ENCODE data around the gene RIC8A.
"Not testable (repeated sequence)": the region's sequence is repeated elsewhere in the genome, so short reads cannot be mapped to it uniquely, and the experiment has no call there.

Gene RIC8A

GRCh38 chr11:207208-207862 lies at the start of gene RIC8A, which contains the start of gene BET1L:
Gene RIC8A (plus strand): TSS chr11:207708. CDS start chr11:208855, 1,147 bp downstream.
Gene BET1L (minus strand): TSS chr11:207399. CDS start chr11:207321, 78 bp downstream.
- peak; percentile 96 for DNase-seq (ENCODE audit: low read depth)

GRCh38 chr11:180242-180641 lies 27.3 kb upstream of the RIC8A start:
- not testable (repeated sequence) for DNase-seq (ENCODE audit: low read depth)

GRCh38 chr11:189200-189783 lies 18.2 kb upstream of the RIC8A start:
- DNase-seq (ENCODE audit: low read depth), result not testable (repeated sequence)

GRCh38 chr11:189843-190311 lies 17.6 kb upstream of the RIC8A start:
- not testable (repeated sequence) for DNase-seq (ENCODE audit: low read depth)

GRCh38 chr11:190546-190945 lies 17.0 kb upstream of the RIC8A start:
- not testable (repeated sequence) for DNase-seq (ENCODE audit: low read depth)

GRCh38 chr11:191490-192478 lies 15.7 kb upstream of the RIC8A start:
- not testable (repeated sequence) for DNase-seq (ENCODE audit: low read depth)

GRCh38 chr11:192674-193128 lies 14.8 kb upstream of the RIC8A start, which contains the start of gene SCGB1C1:
Gene SCGB1C1 (plus strand): TSS chr11:193078. CDS start chr11:193100, 22 bp downstream.
- DNase-seq (ENCODE audit: low read depth), result not testable (repeated sequence)

GRCh38 chr11:193481-193880 lies 14.0 kb upstream of the RIC8A start:
- not testable (repeated sequence) for DNase-seq (ENCODE audit: low read depth)

- DNase-seq (ENCODE audit: low read depth), result no peak
Observed at GRCh38 chr11:196786-197731, 10.4 kb upstream of the RIC8A start.

GRCh38 chr11:197741-198235 lies 9.7 kb upstream of the RIC8A start:
- no peak for DNase-seq (ENCODE audit: low read depth)

- no peak for DNase-seq (ENCODE audit: low read depth)
Observed at GRCh38 chr11:198236-198806, 9.2 kb upstream of the RIC8A start.

GRCh38 chr11:199004-199581 lies 8.4 kb upstream of the RIC8A start:
- no peak for DNase-seq (ENCODE audit: low read depth)

GRCh38 chr11:199782-200181 lies 7.7 kb upstream of the RIC8A start:
- no peak for DNase-seq (ENCODE audit: low read depth)

- DNase-seq (ENCODE audit: low read depth), result no peak
Observed at GRCh38 chr11:200224-201003, 7.1 kb upstream of the RIC8A start.

- DNase-seq (ENCODE audit: low read depth), result no peak
Observed at GRCh38 chr11:201966-202365, 5.5 kb upstream of the RIC8A start.

GRCh38 chr11:202490-202889 lies 5.0 kb upstream of the RIC8A start:
- DNase-seq (ENCODE audit: low read depth), result no peak

GRCh38 chr11:203056-203944 lies 4.2 kb upstream of the RIC8A start:
- no peak for DNase-seq (ENCODE audit: low read depth)

GRCh38 chr11:203945-204586 lies 3.4 kb upstream of the RIC8A start:
- DNase-seq (ENCODE audit: low read depth), result no peak

Measured in stromal cell of bone marrow (primary cell).